ENCODE results near the gene P3H2.

Gene P3H2

GRCh38 chr3:190018460-190018859 lies 102.2 kb downstream of the P3H2 start:
- no peak for DNase-seq (ENCODE audit: low read depth)
- TF ChIP-seq, protein P1, sequence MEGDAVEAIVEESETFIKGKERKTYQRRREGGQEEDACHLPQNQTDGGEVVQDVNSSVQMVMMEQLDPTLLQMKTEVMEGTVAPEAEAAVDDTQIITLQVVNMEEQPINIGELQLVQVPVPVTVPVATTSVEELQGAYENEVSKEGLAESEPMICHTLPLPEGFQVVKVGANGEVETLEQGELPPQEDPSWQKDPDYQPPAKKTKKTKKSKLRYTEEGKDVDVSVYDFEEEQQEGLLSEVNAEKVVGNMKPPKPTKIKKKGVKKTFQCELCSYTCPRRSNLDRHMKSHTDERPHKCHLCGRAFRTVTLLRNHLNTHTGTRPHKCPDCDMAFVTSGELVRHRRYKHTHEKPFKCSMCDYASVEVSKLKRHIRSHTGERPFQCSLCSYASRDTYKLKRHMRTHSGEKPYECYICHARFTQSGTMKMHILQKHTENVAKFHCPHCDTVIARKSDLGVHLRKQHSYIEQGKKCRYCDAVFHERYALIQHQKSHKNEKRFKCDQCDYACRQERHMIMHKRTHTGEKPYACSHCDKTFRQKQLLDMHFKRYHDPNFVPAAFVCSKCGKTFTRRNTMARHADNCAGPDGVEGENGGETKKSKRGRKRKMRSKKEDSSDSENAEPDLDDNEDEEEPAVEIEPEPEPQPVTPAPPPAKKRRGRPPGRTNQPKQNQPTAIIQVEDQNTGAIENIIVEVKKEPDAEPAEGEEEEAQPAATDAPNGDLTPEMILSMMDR (IDR thresholded peaks at IDR 0.05; ENCODE audit: low read length, missing control alignments): no peak
- H3K4me3 ChIP-seq (replicated peaks; ENCODE audit: low read depth, low read length): no peak overlapping the region

DNA sequence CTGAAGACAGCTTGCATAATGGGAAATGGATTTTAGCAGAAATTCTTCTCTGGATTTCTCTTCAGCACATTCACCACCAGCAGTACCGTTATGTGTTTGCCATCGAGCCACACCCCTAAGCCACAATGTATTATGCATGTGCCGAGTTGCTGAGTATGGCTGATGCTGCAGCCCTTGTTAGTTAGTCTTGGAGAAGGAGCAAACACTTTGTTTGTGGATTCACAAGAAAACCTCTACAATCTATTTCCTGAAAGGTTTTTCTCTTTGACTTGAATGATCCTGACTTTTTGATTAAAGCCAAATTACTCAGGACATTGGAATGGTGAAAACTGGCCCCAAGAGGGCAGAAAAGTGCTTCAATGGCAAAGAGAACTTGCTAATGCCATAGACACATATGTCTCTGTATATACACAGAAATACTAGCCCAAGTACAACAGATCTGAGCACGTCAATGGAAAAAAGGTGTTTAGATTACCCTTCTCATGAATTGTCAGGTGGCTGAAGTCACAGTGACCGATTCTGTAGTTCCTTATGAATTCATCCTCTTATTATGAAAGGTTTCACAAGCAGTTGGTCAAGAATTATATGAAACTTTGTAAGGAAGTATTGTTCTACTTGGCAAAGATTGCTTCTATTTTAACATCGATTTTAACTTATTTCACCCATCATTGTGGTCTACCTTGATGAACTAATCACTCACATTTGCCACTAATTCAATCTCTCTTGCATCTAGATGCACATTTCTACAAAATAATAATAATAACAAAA lies 103.0 kb downstream of the P3H2 start:
- H3K4me3 ChIP-seq (replicated peaks; ENCODE audit: low read depth, low read length): no peak overlapping the region
- DNase-seq (ENCODE audit: low read depth): peak; percentile 85
- TF ChIP-seq, protein P1 (IDR thresholded peaks at IDR 0.05; ENCODE audit: low read length, missing control alignments): peak; percentile 53

DNA sequence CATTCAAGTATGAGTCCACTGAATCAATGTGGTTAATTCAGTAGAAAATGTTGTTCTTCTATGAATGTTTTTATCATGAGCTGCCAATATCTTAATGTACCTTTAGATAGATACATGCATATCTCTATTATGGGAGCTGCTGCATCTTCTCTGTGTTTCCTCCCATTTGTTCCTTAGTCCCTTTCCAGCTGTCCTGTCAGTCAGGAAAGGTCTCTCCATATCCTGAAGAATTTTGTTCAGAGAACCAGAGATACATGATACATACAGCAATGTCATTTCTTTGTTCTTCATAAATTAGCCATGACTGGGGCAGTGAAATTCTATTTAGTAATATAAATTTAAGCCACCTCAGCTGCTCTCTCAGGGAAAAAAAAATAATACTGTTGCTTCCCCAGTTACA lies 103.7 kb downstream of the P3H2 start:
- H3K4me3 ChIP-seq (replicated peaks; ENCODE audit: low read depth, low read length): no peak overlapping the region
- TF ChIP-seq, protein P1 (IDR thresholded peaks at IDR 0.05; ENCODE audit: low read length, missing control alignments): no peak
- no peak for DNase-seq (ENCODE audit: low read depth)

DNA sequence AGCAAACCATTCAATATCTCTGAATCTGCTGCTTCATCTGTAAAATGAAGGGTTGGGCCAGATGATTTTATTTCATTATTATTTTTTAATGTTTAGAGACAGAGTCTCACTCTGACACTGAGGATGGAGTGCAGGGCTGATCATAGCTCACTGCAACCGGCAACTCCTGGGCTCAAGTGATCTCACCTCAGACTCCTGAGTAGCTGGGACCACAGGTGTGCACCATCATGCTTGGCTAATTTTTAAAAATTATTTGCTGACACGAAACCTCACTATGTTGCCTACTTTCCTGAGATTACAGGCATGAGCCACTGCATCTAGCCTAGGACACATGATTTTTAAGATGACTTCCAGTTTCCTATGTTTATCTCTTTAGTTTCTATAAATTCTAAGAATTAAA lies 105.8 kb downstream of the P3H2 start:
- TF ChIP-seq, protein P1 (IDR thresholded peaks at IDR 0.05; ENCODE audit: low read length, missing control alignments): no peak
- no peak for DNase-seq (ENCODE audit: low read depth)
- H3K4me3 ChIP-seq (replicated peaks; ENCODE audit: low read depth, low read length): no peak overlapping the region

DNA sequence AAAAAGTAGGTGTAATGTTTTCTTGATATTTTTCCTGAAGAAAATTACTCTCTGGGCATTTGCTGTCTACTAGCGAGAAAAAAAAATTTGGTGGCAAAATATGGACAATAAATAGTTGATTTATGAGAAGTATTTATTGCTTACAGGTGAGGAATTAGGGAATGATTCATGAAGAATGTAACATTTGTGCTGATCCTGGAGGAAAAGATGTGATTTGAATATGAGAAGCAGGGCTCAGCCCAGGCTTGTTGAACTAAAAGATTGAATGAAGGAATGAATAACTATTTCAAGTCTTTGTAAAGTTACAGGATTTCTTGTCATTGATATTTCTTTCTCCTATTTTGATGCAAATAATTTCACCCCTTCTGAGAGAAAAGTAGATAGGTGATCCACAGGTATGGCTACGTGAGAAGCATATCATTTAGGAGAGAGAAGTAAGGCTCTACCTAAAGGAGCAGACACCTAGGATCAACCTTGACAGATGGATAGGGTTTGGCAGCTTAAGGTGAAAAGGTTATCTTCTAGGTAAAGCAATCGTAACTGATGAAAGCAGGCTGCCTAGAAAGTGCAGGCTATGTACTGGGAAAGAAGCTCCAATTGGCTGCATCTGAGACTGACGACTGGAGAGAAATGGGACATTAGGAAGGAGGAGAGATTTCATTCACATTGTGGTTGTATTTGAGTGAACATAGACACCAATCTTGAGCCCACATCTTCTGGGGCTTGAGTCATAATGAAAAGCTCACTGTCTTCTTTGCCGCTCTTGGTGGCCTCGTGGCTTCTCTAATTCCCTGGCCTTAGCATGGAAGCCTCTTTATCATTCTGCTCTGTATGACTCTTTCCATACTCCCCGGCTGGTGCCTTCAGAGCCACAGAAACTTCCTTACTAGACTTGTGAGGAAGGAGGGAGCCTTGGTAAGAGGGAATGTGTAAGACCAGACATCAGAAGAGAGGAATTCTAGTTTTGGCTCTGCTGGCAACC lies 106.5 kb downstream of the P3H2 start:
- no peak overlapping the region for H3K4me3 ChIP-seq (replicated peaks; ENCODE audit: low read depth, low read length)
- TF ChIP-seq, protein P1 (IDR thresholded peaks at IDR 0.05; ENCODE audit: low read length, missing control alignments): no peak
- DNase-seq (ENCODE audit: low read depth): no peak

- TF ChIP-seq, protein P1 (IDR thresholded peaks at IDR 0.05; ENCODE audit: low read length, missing control alignments): no peak
- H3K4me3 ChIP-seq (replicated peaks; ENCODE audit: low read depth, low read length): no peak overlapping the region
- no peak for DNase-seq (ENCODE audit: low read depth)
Measured at GRCh38 chr3:190012784-190013183, 107.9 kb downstream of the P3H2 start.

Data from fibroblast of pulmonary artery (primary cell).